WTC11 (cell line): Measurements from ENCODE around the gene STARD10. TPM values are rescaled to one million over a fixed set of nuclear protein-coding genes. Genes with fewer than 3 reads are reported as not detected.

ENCODE experiments used
- ATAC-seq: fragments of 200-7000 bp; cut with Tn5 transposase; 2 replicates; pipeline ENCODE4 v1.10.0; 2021; ENCODE audit warnings: mild to moderate bottlenecking, moderate library complexity
- CTCF ChIA-PET: fragments of 300-600 bp; sonication (Branson Sonifier 250); formaldehyde crosslinking; loops from one replicate; lab custom pipeline; 2021; ENCODE audit warnings: antibody characterized with exemption; lab: Charles Lee
- POLR2A ChIA-PET: fragments of 350-600 bp; sonication (Branson Sonifier 250); formaldehyde crosslinking; loops from one replicate; lab custom pipeline; 2021; ENCODE audit warnings: antibody characterized with exemption; lab: Charles Lee
- DNase-seq: peaks from one replicate; pipeline ENCODE4 v3.0.0; 2021; ENCODE audit warnings: low spot score
- H3K27ac Mint-ChIP-seq: 2 replicates; pipeline ENCODE4 v1.8.0; 2021; ENCODE audit warnings: mixed read lengths
- H3K27me3 Mint-ChIP-seq: 2 replicates; pipeline ENCODE4 v1.8.0; 2021; ENCODE audit warnings: low read depth, mild to moderate bottlenecking, moderate library complexity, mixed read lengths
- H3K36me3 Mint-ChIP-seq: 2 replicates; pipeline ENCODE4 v1.8.0; 2021; ENCODE audit warnings: mixed read lengths
- H3K4me1 Mint-ChIP-seq: 2 replicates; pipeline ENCODE4 v1.8.0; 2022; ENCODE audit warnings: mixed read lengths
- H3K4me3 Mint-ChIP-seq: 2 replicates; pipeline ENCODE4 v1.8.0; 2021; ENCODE audit warnings: mild to moderate bottlenecking, moderate library complexity, mixed read lengths
- H3K9me3 Mint-ChIP-seq: 2 replicates; pipeline ENCODE4 v1.8.0; 2021; ENCODE audit warnings: mixed read lengths
- AR ChIP-seq: fragments of 250-450 bp; sonication (Bioruptor Pico); IDR thresholded peaks from 2 replicates; pipeline ENCODE4 v1.9.0; 2021; ENCODE audit warnings: mild to moderate bottlenecking
- ATF2 ChIP-seq: sonication (generic); formaldehyde crosslinking; IDR thresholded peaks from 2 replicates; pipeline ENCODE4 v1.8.1; 2022; ENCODE audit warnings: low read depth, missing genetic modification reagents, borderline replicate concordance
- CBFB ChIP-seq: sonication (generic); formaldehyde crosslinking; IDR thresholded peaks from 2 replicates; pipeline ENCODE4 v1.8.1; 2022; ENCODE audit warnings: mild to moderate bottlenecking, low read depth, missing genetic modification reagents
- E2F1 ChIP-seq: sonication (generic); formaldehyde crosslinking; IDR thresholded peaks from 2 replicates; pipeline ENCODE4 v1.8.0; 2022; ENCODE audit warnings: mild to moderate bottlenecking, missing genetic modification reagents
- FOXK1 ChIP-seq: sonication (generic); formaldehyde crosslinking; IDR thresholded peaks from 2 replicates; pipeline ENCODE4 v1.8.0; 2022; ENCODE audit warnings: mild to moderate bottlenecking, moderate library complexity, missing genetic modification reagents
- GABPB1 ChIP-seq: sonication (generic); formaldehyde crosslinking; IDR thresholded peaks from 2 replicates; pipeline ENCODE4 v1.8.1; 2023; ENCODE audit warnings: mild to moderate bottlenecking, missing genetic modification reagents
- MXD4 ChIP-seq: fragments of 250-450 bp; sonication (Bioruptor Pico); IDR thresholded peaks from 2 replicates; pipeline ENCODE4 v1.8.0; 2021; ENCODE audit warnings: mild to moderate bottlenecking, moderate library complexity, borderline replicate concordance
- NFATC4 ChIP-seq: fragments of 250-450 bp; sonication (Bioruptor Pico); IDR thresholded peaks from 2 replicates; pipeline ENCODE4 v1.9.0; 2021; ENCODE audit warnings: mild to moderate bottlenecking
- NR1H2 ChIP-seq: sonication (generic); formaldehyde crosslinking; IDR thresholded peaks from 2 replicates; pipeline ENCODE4 v1.9.0; 2021; ENCODE audit warnings: mild to moderate bottlenecking, moderate library complexity, missing genetic modification reagents
- NR2C2 ChIP-seq: sonication (generic); formaldehyde crosslinking; IDR thresholded peaks from 2 replicates; pipeline ENCODE4 v1.8.0; 2022; ENCODE audit warnings: mild to moderate bottlenecking, missing genetic modification reagents
- PRRX2 ChIP-seq: fragments of 250-450 bp; sonication (Bioruptor Pico); IDR thresholded peaks from 2 replicates; pipeline ENCODE4 v1.8.0; 2021; ENCODE audit warnings: mild to moderate bottlenecking
- TEAD4 ChIP-seq: sonication (generic); formaldehyde crosslinking; IDR thresholded peaks from 2 replicates; pipeline ENCODE4 v1.8.0; 2022; ENCODE audit warnings: mild to moderate bottlenecking, missing genetic modification reagents
- ZNF138 ChIP-seq: sonication (generic); formaldehyde crosslinking; conservative IDR thresholded peaks from 2 replicates; pipeline ENCODE4 v1.8.1; 2022; ENCODE audit warnings: mild to moderate bottlenecking, moderate library complexity, missing genetic modification reagents
- ZNF396 ChIP-seq: fragments of 250-450 bp; sonication (Bioruptor Pico); IDR thresholded peaks from 2 replicates; pipeline ENCODE4 v1.8.0; 2021; ENCODE audit warnings: mild to moderate bottlenecking, moderate library complexity, borderline replicate concordance
- total RNA-seq: library from RNA; stranded (reverse); gene quantifications from 3 replicates; pipeline ENCODE4 v1.2.3, GENCODE V29; 2021
- TF ChIP-seq, protein P1 (sequence below): sonication (generic); formaldehyde crosslinking; IDR thresholded peaks from 2 replicates; pipeline ENCODE4 v1.8.1; 2023; ENCODE audit warnings: mild to moderate bottlenecking, missing genetic modification reagents, moderate library complexity
- TF ChIP-seq, protein P2 (sequence below): sonication (generic); formaldehyde crosslinking; IDR thresholded peaks from 2 replicates; pipeline ENCODE4 v1.8.0; 2022; ENCODE audit warnings: mild to moderate bottlenecking, missing genetic modification reagents
- TF ChIP-seq, protein P3 (sequence below): fragments of 250-450 bp; sonication (Bioruptor Pico); conservative IDR thresholded peaks from 2 replicates; pipeline ENCODE4 v1.9.0; 2021; ENCODE audit warnings: mild to moderate bottlenecking
- TF ChIP-seq, protein P4 (sequence below): fragments of 250-450 bp; sonication (Bioruptor Pico); IDR thresholded peaks from 2 replicates; pipeline ENCODE4 v1.8.0; 2021; ENCODE audit warnings: mild to moderate bottlenecking

STARD10 gene
- total RNA-seq, 1 experiment from 2014 or later = 32.0 TPM

- no peak for TF ChIP-seq ZNF138
- TF ChIP-seq, all 79 proteins: peak for 0
Measured at GRCh38 chr11:72829178-72829577, 35.3 kb upstream of the STARD10 start (continued).

DNA sequence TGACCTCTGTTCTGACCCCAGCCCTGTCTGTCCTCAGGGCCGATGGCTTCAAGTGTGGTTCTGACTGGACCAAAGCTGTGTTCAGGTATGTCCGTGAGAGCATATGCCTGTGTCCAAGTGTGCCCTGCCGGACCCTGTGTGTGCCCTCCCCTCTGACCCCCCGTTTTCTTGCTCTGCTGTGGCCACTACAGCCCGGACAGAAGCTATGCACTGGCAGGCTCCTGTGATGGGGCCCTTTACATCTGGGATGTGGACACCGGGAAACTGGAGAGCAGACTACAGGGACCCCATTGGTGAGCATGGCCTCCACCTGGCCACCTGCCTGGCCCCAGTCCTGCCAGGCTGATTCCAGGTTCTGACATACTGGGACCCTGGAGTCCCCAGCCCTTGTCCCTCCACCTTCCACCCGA is 34.9 kb upstream of the STARD10 start:
- DNase-seq (no peak), ATAC-seq (no peak)
- H3K36me3 Mint-ChIP-seq = no peaks in the 10 kb centered on the region
- no peak overlapping the region; the same call in 1 of the 2 replicates for H3K27ac Mint-ChIP-seq
- ChIA-PET POLR2A (no interaction called here), CTCF (interaction anchor here (0.6 to 8.7 kb wide), 5 partner anchors 16 to 357 kb away, joined by 3 to 83 read pairs (median 3); no protein-coding TSS in a partner anchor)
- H3K9me3 Mint-ChIP-seq = no peaks in the 10 kb centered on the region
- H3K4me1 Mint-ChIP-seq = peaks cover 9% of the 10 kb centered on the region
- TF ChIP-seq NR2C2 (no peak), ZNF138 (no peak), TEAD4 (CRISPR knock-in tag) (no peak), MXD4 (CRISPR knock-in tag) (no peak), AR (CRISPR knock-in tag) (no peak), E2F1 (no peak), CBFB (CRISPR knock-in tag) (no peak), NFATC4 (CRISPR knock-in tag) (no peak), FOXK1 (CRISPR knock-in tag) (no peak)
- TF ChIP-seq, protein P1, sequence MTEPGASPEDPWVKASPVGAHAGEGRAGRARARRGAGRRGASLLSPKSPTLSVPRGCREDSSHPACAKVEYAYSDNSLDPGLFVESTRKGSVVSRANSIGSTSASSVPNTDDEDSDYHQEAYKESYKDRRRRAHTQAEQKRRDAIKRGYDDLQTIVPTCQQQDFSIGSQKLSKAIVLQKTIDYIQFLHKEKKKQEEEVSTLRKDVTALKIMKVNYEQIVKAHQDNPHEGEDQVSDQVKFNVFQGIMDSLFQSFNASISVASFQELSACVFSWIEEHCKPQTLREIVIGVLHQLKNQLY (CRISPR knock-in tag) = no peak
- TF ChIP-seq, protein P2, sequence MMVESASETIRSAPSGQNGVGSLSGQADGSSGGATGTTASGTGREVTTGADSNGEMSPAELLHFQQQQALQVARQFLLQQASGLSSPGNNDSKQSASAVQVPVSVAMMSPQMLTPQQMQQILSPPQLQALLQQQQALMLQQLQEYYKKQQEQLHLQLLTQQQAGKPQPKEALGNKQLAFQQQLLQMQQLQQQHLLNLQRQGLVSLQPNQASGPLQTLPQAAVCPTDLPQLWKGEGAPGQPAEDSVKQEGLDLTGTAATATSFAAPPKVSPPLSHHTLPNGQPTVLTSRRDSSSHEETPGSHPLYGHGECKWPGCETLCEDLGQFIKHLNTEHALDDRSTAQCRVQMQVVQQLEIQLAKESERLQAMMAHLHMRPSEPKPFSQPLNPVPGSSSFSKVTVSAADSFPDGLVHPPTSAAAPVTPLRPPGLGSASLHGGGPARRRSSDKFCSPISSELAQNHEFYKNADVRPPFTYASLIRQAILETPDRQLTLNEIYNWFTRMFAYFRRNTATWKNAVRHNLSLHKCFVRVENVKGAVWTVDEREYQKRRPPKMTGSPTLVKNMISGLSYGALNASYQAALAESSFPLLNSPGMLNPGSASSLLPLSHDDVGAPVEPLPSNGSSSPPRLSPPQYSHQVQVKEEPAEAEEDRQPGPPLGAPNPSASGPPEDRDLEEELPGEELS = no peak
- TF ChIP-seq, protein P3, sequence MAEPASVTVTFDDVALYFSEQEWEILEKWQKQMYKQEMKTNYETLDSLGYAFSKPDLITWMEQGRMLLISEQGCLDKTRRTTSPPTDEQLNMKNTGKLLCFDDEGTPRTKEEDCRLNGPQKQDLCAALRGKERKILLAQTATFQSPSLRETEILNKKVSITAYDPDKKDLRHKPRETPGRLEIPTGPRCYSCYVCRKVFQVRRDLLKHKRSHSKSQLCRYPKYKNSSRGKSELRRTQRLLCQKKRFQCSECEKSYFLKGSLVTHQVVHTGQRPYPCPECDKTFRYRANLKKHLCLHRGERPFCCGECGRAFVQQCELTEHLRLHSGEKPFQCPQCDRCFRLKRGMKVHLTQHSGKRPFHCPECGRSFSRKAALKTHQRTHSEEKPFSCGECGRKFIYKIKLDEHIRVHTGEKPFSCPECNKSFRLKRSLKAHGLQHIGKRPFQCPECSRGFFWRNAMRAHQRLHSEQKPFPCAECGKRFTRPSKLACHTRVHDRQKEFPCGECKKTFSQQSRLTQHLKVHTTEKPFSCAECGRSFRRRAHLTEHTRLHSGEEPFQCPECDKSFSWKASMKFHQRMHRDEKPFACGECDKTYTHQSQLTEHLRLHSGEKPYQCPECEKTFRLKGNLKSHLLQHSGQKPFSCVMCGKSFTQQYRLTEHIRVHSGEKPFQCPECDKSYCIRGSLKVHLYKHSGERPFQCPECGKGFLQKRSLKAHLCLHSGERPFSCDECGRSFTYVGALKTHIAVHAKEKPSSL (CRISPR knock-in tag) = no peak
- H3K4me3 Mint-ChIP-seq = no peak overlapping the region
- H3K27me3 Mint-ChIP-seq = peaks cover 16% of the 10 kb centered on the region

DNA sequence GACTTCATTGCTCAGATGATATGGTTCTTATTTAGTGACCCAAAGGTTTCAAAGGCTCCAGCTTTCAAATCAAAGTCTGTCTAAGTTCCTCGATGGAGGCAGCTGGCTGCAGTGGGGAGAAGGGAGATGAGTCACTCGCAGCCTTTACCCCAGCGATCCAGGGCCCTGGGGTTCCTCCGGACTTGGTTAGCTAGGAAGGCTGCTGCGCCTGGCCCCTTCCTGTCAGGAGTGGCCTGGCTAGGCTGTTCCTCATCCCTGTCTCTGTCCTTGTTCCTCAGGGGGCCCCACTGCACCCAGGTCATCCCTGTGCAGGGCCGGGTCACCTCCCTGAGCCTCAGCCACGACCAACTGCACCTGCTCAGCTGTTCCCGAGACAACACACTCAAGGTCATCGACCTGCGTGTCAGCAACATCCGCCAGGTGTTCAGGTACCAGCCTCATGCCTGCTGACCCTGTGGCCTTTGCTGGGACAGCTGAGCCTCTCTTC is 34.3 kb upstream of the STARD10 start:
- Mint-ChIP-seq H3K4me1 (peaks cover 9% of the 10 kb centered on the region), H3K27me3 (peaks cover 22% of the 10 kb centered on the region), H3K27ac (no peak overlapping the region; the same call in 1 of the 2 replicates), H3K9me3 (no peaks in the 10 kb centered on the region), H3K36me3 (no peaks in the 10 kb centered on the region), H3K4me3 (no peak overlapping the region)
- ATAC-seq (no peak), DNase-seq (no peak)
- POLR2A ChIA-PET = interaction anchor here (0.6 to 1.2 kb wide), 2 partner anchors 34 to 88 kb away, joined by 3 to 4 read pairs; partner anchors contain the start of gene STARD10
- CTCF ChIA-PET = interaction anchor here (0.6 to 8.7 kb wide), 6 partner anchors 15 to 357 kb away, joined by 3 to 83 read pairs (median 4); partner anchors contain the start of gene FCHSD2
- TF ChIP-seq ZNF138 (no peak), PRRX2 (CRISPR knock-in tag) (no peak), E2F1 (no peak), ZNF396 (CRISPR knock-in tag) (no peak), ATF2 (no peak), NR1H2 (CRISPR knock-in tag) (no peak), GABPB1 (CRISPR knock-in tag) (no peak)
- TF ChIP-seq, protein P4, sequence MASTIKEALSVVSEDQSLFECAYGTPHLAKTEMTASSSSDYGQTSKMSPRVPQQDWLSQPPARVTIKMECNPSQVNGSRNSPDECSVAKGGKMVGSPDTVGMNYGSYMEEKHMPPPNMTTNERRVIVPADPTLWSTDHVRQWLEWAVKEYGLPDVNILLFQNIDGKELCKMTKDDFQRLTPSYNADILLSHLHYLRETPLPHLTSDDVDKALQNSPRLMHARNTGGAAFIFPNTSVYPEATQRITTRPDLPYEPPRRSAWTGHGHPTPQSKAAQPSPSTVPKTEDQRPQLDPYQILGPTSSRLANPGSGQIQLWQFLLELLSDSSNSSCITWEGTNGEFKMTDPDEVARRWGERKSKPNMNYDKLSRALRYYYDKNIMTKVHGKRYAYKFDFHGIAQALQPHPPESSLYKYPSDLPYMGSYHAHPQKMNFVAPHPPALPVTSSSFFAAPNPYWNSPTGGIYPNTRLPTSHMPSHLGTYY = no peak
